A549 (cell line): ENCODE measurements around the gene RRP7A. TPM values are rescaled to one million over a fixed set of nuclear protein-coding genes. Genes with fewer than 3 reads are reported as not detected.

Source experiments
- ATAC-seq, 2 experiments: fragments of 200-7000 bp in 1 of 2; fragments of >200 bp in 1 of 2; cut with Nextera tagmentation in 1 of 2; cut with Tn5 transposase in 1 of 2; 3 replicates each; pipeline versions ENCODE4 v1.8.0 to v1.9.1; 2018 to 2020; ENCODE audit warnings: mild to moderate bottlenecking in 1 of 2, moderate library complexity in 1 of 2
- CTCF ChIA-PET: fragments of 300-600 bp; sonication (Branson Sonifier 250); formaldehyde crosslinking; extraction: SDS; loops from one replicate; lab custom pipeline; 2021; ENCODE audit warnings: antibody characterized with exemption, inconsistent platforms; lab: Yijun Ruan, JAX
- POLR2A ChIA-PET: fragments of 350-600 bp; formaldehyde crosslinking; extraction: SDS; loops from one replicate; lab custom pipeline; 2021; ENCODE audit warnings: antibody characterized with exemption, inconsistent platforms; lab: Yijun Ruan, JAX
- DNase-seq, 2 experiments: peaks; one replicate each; pipeline versions ENCODE4 v3.0.0 to v3.0.0-alpha.2; 2011 to 2016; ENCODE audit warnings: low read depth in 1 of 2, low spot score in 1 of 2
- FAIRE-seq: peaks from 2 replicates; lab custom pipeline; 2011; peaks lifted over from hg19 to GRCh38; lab: Jason Lieb, UNC
- H3K27ac ChIP-seq, 2 experiments: fragments of >200 bp; sonication (Bioruptor Twin); formaldehyde crosslinking; 3 replicates each; pipeline ENCODE4 v1.5.1; 2016 to 2017
- H3K4me1 ChIP-seq: fragments of >200 bp; sonication (Bioruptor Twin); formaldehyde crosslinking; 3 replicates; pipeline ENCODE4 v1.6.1; 2016
- H3K4me2 ChIP-seq: fragments of >200 bp; sonication (Bioruptor Twin); formaldehyde crosslinking; 3 replicates; pipeline ENCODE4 v1.6.1; 2016
- H3K4me3 ChIP-seq: fragments of >200 bp; sonication (Bioruptor Twin); formaldehyde crosslinking; 3 replicates; pipeline ENCODE4 v1.5.1; 2016
- H3K9me3 ChIP-seq: fragments of >200 bp; sonication (Bioruptor Twin); formaldehyde crosslinking; 3 replicates; pipeline ENCODE4 v1.6.1; 2016
- CBX8 ChIP-seq: fragments of 200-600 bp; sonication (generic); IDR thresholded peaks from 2 replicates; pipeline ENCODE4 v1.6.1; 2016
- CEBPB ChIP-seq, 2 experiments: fragments of >200 bp in 1 of 2; sonication (Bioruptor Twin) in 1 of 2; formaldehyde crosslinking in 1 of 2; IDR thresholded peaks; 2 replicates each; pipeline ENCODE4 v1.6.1; 2012 to 2016
- CHD4 ChIP-seq: fragments of 200-600 bp; sonication (generic); IDR thresholded peaks from 2 replicates; pipeline ENCODE4 v1.6.1; 2016; ENCODE audit warnings: antibody characterized with exemption, mild to moderate bottlenecking, borderline replicate concordance
- EHF ChIP-seq: fragments of 250-450 bp; sonication (Bioruptor Pico); IDR thresholded peaks from 2 replicates; pipeline ENCODE4 v1.5.0; 2020; ENCODE audit warnings: mild to moderate bottlenecking
- ESRRA ChIP-seq: fragments of 150-350 bp; IDR thresholded peaks from 2 replicates; pipeline ENCODE4 v1.6.1; 2014; ENCODE audit warnings: mild to moderate bottlenecking, low read length, borderline replicate concordance
- GATA3 ChIP-seq: IDR thresholded peaks from 2 replicates; pipeline ENCODE4 v1.6.1; 2012; ENCODE audit warnings: borderline replicate concordance
- HDAC2 ChIP-seq: fragments of 200-600 bp; sonication (generic); IDR thresholded peaks from 2 replicates; pipeline ENCODE4 v1.6.1; 2016
- HOXB13 ChIP-seq: fragments of 250-450 bp; sonication (Bioruptor Pico); IDR thresholded peaks from 2 replicates; pipeline ENCODE4 v1.5.0; 2020; ENCODE audit warnings: low read depth, mild to moderate bottlenecking, moderate library complexity
- JUN ChIP-seq, 2 experiments: fragments of >200 bp; sonication (Bioruptor Twin); formaldehyde crosslinking; IDR thresholded peaks; 2 replicates in 1 of 2; 3 replicates in 1 of 2; pipeline ENCODE4 v1.6.1; 2016 to 2017
- JUNB ChIP-seq: fragments of >200 bp; sonication (Bioruptor Twin); formaldehyde crosslinking; IDR thresholded peaks from 2 replicates; pipeline ENCODE4 v1.6.1; 2016
- KDM1A ChIP-seq: fragments of 200-600 bp; sonication (generic); IDR thresholded peaks from 2 replicates; pipeline ENCODE4 v1.6.1; 2016; ENCODE audit warnings: low read depth, mild to moderate bottlenecking
- MYC ChIP-seq: IDR thresholded peaks from 2 replicates; pipeline ENCODE4 v1.6.1; 2012; ENCODE audit warnings: mild to moderate bottlenecking, inconsistent platforms, low read length, improper control_type of control experiment, borderline replicate concordance
- NPAS2 ChIP-seq: fragments of 250-450 bp; sonication (Bioruptor Pico); IDR thresholded peaks from 2 replicates; pipeline ENCODE4 v1.8.0; 2022; ENCODE audit warnings: mild to moderate bottlenecking, moderate library complexity, borderline replicate concordance
- PHF8 ChIP-seq: fragments of 200-600 bp; sonication (generic); IDR thresholded peaks from 2 replicates; pipeline ENCODE4 v1.6.1; 2016; ENCODE audit warnings: low read depth, mild to moderate bottlenecking, antibody characterized with exemption, moderate library complexity, borderline replicate concordance
- POLR2AphosphoS2 ChIP-seq: conservative IDR thresholded peaks from 2 replicates; pipeline ENCODE4 v1.6.1; 2012; ENCODE audit warnings: low read length, improper control_type of control experiment, inconsistent platforms
- RAD21 ChIP-seq, 2 experiments: fragments of >200 bp in 1 of 2; sonication (Bioruptor Twin) in 1 of 2; formaldehyde crosslinking in 1 of 2; IDR thresholded peaks in 1 of 2; conservative IDR thresholded peaks in 1 of 2; 2 replicates in 1 of 2; 3 replicates in 1 of 2; pipeline ENCODE4 v1.6.1; 2012 to 2018; ENCODE audit warnings: inconsistent platforms in 1 of 2
- RARB ChIP-seq: fragments of 250-450 bp; sonication (Bioruptor Pico); IDR thresholded peaks from 2 replicates; pipeline ENCODE4 v1.8.0; 2021; ENCODE audit warnings: mild to moderate bottlenecking, moderate library complexity
- SMC3 ChIP-seq: fragments of >200 bp; sonication (Bioruptor Twin); formaldehyde crosslinking; IDR thresholded peaks from 3 replicates; pipeline ENCODE4 v1.6.1; 2018; ENCODE audit warnings: inconsistent platforms
- TP53 ChIP-seq: fragments of 250-450 bp; sonication (Bioruptor Pico); IDR thresholded peaks from 2 replicates; pipeline ENCODE4 v1.5.0; 2021; ENCODE audit warnings: mild to moderate bottlenecking, moderate library complexity
- ZFP36 ChIP-seq: fragments of 450-650 bp; IDR thresholded peaks from 2 replicates; pipeline ENCODE4 v1.6.1; 2014; ENCODE audit warnings: borderline replicate concordance; ENCODE audit not compliant: partially characterized antibody
- ZNF302 ChIP-seq: fragments of 250-450 bp; sonication (Bioruptor Pico); IDR thresholded peaks from 2 replicates; pipeline ENCODE4 v1.9.0; 2021; ENCODE audit warnings: inconsistent platforms, mild to moderate bottlenecking, moderate library complexity
- WGBS: methylation state at CpG from one replicate; pipeline ENCODE4 v1.1.6; 2017; ENCODE audit errors: missing lambda C conversion rate; 5-methylcytosine and 5-hydroxymethylcytosine counted together
- polyA plus RNA-seq, 4 experiments: library from polyadenylated mRNA; depleted of rRNA in 3 of 4; stranded (reverse); fragments of >200 nt; fragmentation: RNase III in 1 of 4; extraction: RNeasy Plus Mini Kit Qiagen cat#74134 plus additional on column Dnase treatment in 1 of 4; gene quantifications; 2 replicates in 3 of 4; 3 replicates in 1 of 4; pipeline ENCODE4 v1.2.3, GENCODE V29; 2011 to 2017
- TF ChIP-seq, protein P1 (sequence below): IDR thresholded peaks from 2 replicates; pipeline ENCODE4 v1.6.1; 2012
- TF ChIP-seq, protein P2 (sequence below): IDR thresholded peaks from 2 replicates; pipeline ENCODE4 v1.6.1; 2012; ENCODE audit warnings: low read depth, borderline replicate concordance
- TF ChIP-seq, protein P3 (sequence below): fragments of 150-350 bp; IDR thresholded peaks from 2 replicates; pipeline ENCODE4 v1.6.1; 2014; ENCODE audit warnings: low read depth, mild to moderate bottlenecking, low read length
- TF ChIP-seq, protein P4 (sequence below): fragments of 450-650 bp; IDR thresholded peaks from 2 replicates; pipeline ENCODE4 v1.6.1; 2014; ENCODE audit warnings: antibody characterized with exemption
- TF ChIP-seq, protein P5 (sequence below): fragments of >200 bp; sonication (Bioruptor Twin); formaldehyde crosslinking; IDR thresholded peaks from 2 replicates; pipeline ENCODE4 v1.6.1; 2016
- TF ChIP-seq, protein P6 (sequence below): fragments of 250-450 bp; sonication (Bioruptor Pico); IDR thresholded peaks from 2 replicates; pipeline ENCODE4 v1.5.0; 2020; ENCODE audit warnings: low read depth, mild to moderate bottlenecking, moderate library complexity
- TF ChIP-seq, protein P7 (sequence below): fragments of 250-450 bp; sonication (Bioruptor Pico); IDR thresholded peaks from 2 replicates; pipeline ENCODE4 v1.5.0; 2021; ENCODE audit warnings: mild to moderate bottlenecking, moderate library complexity, borderline replicate concordance

The RRP7A gene
- polyA plus RNA-seq, 2 of the 4 experiments (the other 2 are of a cell fraction) = 26.5 to 37.1 TPM

DNA sequence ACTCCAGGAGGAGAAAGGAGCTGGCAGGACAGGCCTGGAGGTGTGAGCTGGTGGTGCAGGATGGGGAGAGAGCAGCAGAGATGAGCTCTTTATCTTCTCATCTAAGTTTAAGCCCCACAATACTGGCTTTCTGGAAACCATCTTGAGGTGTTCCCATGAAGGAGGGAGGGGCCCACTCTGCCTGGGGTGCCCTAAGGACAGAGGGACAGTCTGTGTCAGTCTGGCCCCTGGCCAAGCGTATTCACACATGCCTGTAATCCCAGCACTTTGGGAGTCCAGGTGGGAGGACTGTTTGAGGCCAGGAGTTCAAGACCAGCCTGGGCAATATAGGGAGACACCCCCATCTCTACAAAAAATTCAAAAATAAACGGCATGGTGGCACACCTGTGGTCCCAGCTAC, 43.1 kb upstream of the RRP7A start:
- TF ChIP-seq POLR2AphosphoS2 (no peak), CHD4 (no peak), MYC (no peak), RAD21 (conservative IDR thresholded peaks at IDR 0.05 in 1 of 2, IDR thresholded peaks at IDR 0.05 in 1 of 2) (no peak), EHF (CRISPR knock-in tag) (no peak), CBX8 (no peak), ESRRA (no peak), HDAC2 (no peak)
- TF ChIP-seq, protein P1, sequence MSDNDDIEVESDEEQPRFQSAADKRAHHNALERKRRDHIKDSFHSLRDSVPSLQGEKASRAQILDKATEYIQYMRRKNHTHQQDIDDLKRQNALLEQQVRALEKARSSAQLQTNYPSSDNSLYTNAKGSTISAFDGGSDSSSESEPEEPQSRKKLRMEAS = no peak
- TF ChIP-seq, protein P2, sequence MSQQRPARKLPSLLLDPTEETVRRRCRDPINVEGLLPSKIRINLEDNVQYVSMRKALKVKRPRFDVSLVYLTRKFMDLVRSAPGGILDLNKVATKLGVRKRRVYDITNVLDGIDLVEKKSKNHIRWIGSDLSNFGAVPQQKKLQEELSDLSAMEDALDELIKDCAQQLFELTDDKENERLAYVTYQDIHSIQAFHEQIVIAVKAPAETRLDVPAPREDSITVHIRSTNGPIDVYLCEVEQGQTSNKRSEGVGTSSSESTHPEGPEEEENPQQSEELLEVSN = no peak
- TF ChIP-seq, protein P3, sequence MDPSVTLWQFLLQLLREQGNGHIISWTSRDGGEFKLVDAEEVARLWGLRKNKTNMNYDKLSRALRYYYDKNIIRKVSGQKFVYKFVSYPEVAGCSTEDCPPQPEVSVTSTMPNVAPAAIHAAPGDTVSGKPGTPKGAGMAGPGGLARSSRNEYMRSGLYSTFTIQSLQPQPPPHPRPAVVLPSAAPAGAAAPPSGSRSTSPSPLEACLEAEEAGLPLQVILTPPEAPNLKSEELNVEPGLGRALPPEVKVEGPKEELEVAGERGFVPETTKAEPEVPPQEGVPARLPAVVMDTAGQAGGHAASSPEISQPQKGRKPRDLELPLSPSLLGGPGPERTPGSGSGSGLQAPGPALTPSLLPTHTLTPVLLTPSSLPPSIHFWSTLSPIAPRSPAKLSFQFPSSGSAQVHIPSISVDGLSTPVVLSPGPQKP = no peak
- TF ChIP-seq, protein P4, sequence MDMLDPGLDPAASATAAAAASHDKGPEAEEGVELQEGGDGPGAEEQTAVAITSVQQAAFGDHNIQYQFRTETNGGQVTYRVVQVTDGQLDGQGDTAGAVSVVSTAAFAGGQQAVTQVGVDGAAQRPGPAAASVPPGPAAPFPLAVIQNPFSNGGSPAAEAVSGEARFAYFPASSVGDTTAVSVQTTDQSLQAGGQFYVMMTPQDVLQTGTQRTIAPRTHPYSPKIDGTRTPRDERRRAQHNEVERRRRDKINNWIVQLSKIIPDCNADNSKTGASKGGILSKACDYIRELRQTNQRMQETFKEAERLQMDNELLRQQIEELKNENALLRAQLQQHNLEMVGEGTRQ = no peak
- H3K27ac ChIP-seq = no peak overlapping the region
- ChIA-PET CTCF (interaction anchor here (1.2 to 1.3 kb wide), 2 partner anchors 15 to 30 kb away, joined by 3 read pairs; no protein-coding TSS in a partner anchor), POLR2A (no interaction called here)
- DNase-seq (no peak), FAIRE-seq (no peak), ATAC-seq (no peak)
- WGBS = 24% methylated on average over 1 of the region's 2 CpGs
- H3K4me3 ChIP-seq = no peak overlapping the region
- H3K4me1 ChIP-seq = no peaks in the 10 kb centered on the region
- H3K9me3 ChIP-seq = no peaks in the 10 kb centered on the region
- no peak overlapping the region for H3K4me2 ChIP-seq

DNA sequence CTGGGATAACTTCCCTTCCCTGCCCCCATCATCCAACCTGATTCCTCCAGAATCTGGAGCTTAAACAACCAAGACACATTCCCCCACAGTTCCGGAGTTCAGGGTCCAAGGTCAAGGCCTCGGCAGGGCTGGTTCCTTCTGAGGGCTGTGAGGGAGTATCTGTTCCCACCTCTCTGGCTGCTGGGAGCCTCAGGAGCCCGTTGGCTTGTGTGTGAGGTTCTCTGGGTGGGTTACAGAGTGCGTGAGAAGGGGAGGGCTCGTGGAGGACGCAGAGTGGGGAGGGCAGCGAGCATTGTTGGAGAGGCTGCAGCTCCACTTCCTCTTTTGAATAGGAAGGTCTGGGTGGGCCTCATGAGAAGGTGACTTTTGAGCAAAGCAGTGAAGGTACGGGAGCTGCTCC, 42.7 kb upstream of the RRP7A start:
- Histone ChIP-seq H3K27ac (no peak overlapping the region), H3K4me3 (no peak overlapping the region), H3K4me1 (no peaks in the 10 kb centered on the region), H3K9me3 (no peaks in the 10 kb centered on the region), H3K4me2 (no peak overlapping the region)
- TF ChIP-seq SMC3 (no peak), JUN (IDR thresholded peaks at IDR 0.05) (no peak), CHD4 (no peak), TP53 (CRISPR knock-in tag) (no peak), HDAC2 (no peak), PHF8 (no peak), CEBPB (IDR thresholded peaks at IDR 0.05) (no peak), ZFP36 (no peak), GATA3 (no peak), CBX8 (no peak)
- TF ChIP-seq, protein P4 = no peak
- TF ChIP-seq, protein P5, sequence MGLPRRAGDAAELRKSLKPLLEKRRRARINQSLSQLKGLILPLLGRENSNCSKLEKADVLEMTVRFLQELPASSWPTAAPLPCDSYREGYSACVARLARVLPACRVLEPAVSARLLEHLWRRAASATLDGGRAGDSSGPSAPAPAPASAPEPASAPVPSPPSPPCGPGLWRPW = no peak
- 83% methylated on average over 8 of the region's 8 CpGs for WGBS
- no peak for ATAC-seq
- DNase-seq = no peak
- CTCF ChIA-PET = interaction anchor here (0.6 to 1.3 kb wide), 3 partner anchors 16 to 30 kb away, joined by 3 read pairs; no protein-coding TSS in a partner anchor
- POLR2A ChIA-PET = no interaction called here
- no peak for FAIRE-seq

DNA sequence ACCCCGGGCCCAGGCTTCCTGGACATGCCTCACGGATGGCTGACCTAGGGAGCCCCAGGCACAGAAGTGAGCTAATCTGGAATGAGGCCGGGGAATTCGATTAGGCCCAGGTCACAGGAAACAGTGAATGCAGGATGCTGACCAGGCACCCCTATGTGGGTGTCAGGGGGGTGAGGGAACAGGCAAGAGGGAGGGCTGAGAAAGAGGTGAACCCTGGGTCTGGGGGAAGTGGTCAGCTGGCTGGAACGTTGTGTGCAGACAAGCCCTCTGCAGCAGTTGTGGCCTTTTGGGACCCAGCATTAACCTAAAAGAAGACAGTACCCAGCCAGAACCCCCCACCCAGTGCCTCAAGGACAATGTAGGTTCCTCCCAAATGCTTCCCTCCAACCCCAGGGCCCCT, 42.3 kb upstream of the RRP7A start:
- no peaks in the 10 kb centered on the region for H3K9me3 ChIP-seq
- H3K4me3 ChIP-seq = no peak overlapping the region
- ChIA-PET CTCF (interaction anchor here (0.6 to 1.4 kb wide), 3 partner anchors 9 to 29 kb away, joined by 3 read pairs; no protein-coding TSS in a partner anchor), POLR2A (no interaction called here)
- no peak for DNase-seq
- 69% methylated on average over 1 of the region's 5 CpGs for WGBS
- H3K27ac ChIP-seq = no peak overlapping the region
- no peak for FAIRE-seq
- ATAC-seq = no peak
- no peak overlapping the region for H3K4me2 ChIP-seq
- no peaks in the 10 kb centered on the region for H3K4me1 ChIP-seq
- TF ChIP-seq, protein P6, sequence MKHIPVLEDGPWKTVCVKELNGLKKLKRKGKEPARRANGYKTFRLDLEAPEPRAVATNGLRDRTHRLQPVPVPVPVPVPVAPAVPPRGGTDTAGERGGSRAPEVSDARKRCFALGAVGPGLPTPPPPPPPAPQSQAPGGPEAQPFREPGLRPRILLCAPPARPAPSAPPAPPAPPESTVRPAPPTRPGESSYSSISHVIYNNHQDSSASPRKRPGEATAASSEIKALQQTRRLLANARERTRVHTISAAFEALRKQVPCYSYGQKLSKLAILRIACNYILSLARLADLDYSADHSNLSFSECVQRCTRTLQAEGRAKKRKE (CRISPR knock-in tag) = no peak
- TF ChIP-seq POLR2AphosphoS2 (no peak), KDM1A (no peak), HOXB13 (CRISPR knock-in tag) (no peak), CEBPB (IDR thresholded peaks at IDR 0.05) (no peak), JUNB (no peak), ZNF302 (no peak), NPAS2 (no peak), EHF (CRISPR knock-in tag) (no peak), RARB (CRISPR knock-in tag) (no peak)
- TF ChIP-seq, protein P7, sequence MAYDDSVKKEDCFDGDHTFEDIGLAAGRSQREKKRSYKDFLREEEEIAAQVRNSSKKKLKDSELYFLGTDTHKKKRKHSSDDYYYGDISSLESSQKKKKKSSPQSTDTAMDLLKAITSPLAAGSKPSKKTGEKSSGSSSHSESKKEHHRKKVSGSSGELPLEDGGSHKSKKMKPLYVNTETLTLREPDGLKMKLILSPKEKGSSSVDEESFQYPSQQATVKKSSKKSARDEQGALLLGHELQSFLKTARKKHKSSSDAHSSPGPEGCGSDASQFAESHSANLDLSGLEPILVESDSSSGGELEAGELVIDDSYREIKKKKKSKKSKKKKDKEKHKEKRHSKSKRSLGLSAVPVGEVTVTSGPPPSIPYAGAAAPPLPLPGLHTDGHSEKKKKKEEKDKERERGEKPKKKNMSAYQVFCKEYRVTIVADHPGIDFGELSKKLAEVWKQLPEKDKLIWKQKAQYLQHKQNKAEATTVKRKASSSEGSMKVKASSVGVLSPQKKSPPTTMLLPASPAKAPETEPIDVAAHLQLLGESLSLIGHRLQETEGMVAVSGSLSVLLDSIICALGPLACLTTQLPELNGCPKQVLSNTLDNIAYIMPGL (CRISPR knock-in tag) = no peak
